A673 (cell line): ENCODE results near the gene CFAP210.

ENCODE experiments used
- CTCF ChIP-seq: fragments of 300-800, 200-600 bp; sonication (generic); conservative IDR thresholded peaks from 2 replicates; pipeline ENCODE4 v1.5.1; 2017; ENCODE audit warnings: low read depth, mild to moderate bottlenecking, antibody characterized with exemption, low read length, moderate library complexity, mixed read lengths
- EZH2 ChIP-seq: fragments of 200-600 bp; sonication (generic); IDR thresholded peaks from 2 replicates; pipeline ENCODE4 v1.6.1; 2017; ENCODE audit warnings: borderline replicate concordance, low read depth, mild to moderate bottlenecking, mixed read lengths, antibody characterized with exemption, low read length; ENCODE audit not compliant: poor library complexity, severe bottlenecking

- TF ChIP-seq CTCF (no peak), EZH2 (no peak)
Measured at GRCh38 chr2:169672406-169672805, 21.8 kb downstream of the CFAP210 start.
